GM12873 (cell line): ENCODE measurements around the gene STXBP3.

Source experiments
- CTCF ChIP-seq: IDR thresholded peaks from 2 replicates; pipeline ENCODE4 v1.5.1; 2012; ENCODE audit warnings: low read depth, mild to moderate bottlenecking, moderate library complexity, low read length, control low read depth; ENCODE audit not compliant: insufficient read depth; ENCODE audit errors: missing control alignments

Gene STXBP3

DNA sequence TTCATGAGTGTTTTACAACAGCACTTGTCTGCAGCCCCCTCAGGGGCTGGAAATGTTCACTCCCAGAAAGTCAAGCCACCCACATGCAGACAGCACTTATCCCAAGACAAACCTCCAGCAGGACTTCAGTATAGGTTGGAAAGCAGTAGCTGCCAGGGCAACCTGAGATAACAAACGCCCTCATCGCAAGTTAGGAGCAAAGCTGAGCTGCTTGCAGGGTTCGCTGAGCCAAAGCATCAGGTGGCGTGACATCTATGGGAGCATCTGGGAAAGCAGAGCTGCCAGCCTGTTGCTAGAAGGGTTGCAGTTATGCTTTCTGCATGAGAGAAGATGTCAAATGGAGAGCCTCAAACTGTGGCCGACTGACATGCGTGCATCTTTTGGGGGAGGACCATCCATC, 4.2 kb upstream of the STXBP3 start:
- no peak for TF ChIP-seq CTCF

DNA sequence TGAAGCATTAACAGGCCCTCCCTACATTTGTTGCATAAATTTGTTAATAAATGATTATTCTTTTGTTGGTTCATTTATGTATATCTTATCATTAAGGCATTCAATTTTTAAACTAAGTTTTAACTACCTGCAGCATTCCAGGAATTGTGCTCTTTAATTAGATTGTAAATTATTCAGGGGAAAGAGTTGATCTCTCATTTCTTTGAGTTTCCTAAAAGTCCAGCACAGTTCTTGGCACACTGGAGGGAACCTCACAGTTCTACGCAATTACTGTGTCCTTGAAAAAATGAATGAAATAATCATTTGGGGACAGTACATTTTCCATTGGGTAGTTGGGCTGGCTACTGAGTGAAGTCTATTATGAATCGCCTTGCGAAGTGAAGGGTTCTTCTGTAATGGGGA, 493 bp upstream of the STXBP3 start:
- TF ChIP-seq CTCF: no peak

- no peak for TF ChIP-seq CTCF
Observed at GRCh38 chr1:108747171-108747850, 837 bp downstream of the STXBP3 start.

DNA sequence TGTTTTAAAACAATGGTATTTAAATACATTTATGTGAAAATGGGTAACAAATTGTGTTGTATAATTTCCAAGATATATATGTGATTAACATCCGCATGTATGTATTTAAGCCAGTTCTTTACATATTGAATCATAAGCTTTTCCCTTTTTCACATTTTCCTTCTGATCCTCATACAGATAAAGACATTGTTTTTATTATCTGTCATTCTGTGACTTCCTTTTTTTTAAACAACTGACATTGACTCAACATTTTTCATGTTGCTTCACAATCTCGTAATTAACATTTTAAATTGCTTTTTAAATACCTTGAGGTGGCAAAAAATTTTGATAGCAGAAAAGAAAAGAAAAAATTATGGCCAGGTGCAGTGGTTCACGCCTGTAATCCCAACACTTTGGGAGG, 1.4 kb downstream of the STXBP3 start:
- TF ChIP-seq CTCF: no peak

GRCh38 chr1:108749081-108749480, 2.6 kb downstream of the STXBP3 start:
- TF ChIP-seq CTCF: no peak

- TF ChIP-seq CTCF: no peak
Observed at GRCh38 chr1:108750476-108751181, 4.2 kb downstream of the STXBP3 start.

- no peak for TF ChIP-seq CTCF
Observed at GRCh38 chr1:108753363-108753762, 6.9 kb downstream of the STXBP3 start.
